Measurements from ENCODE around the gene PNMA1.

PNMA1 gene

DNA sequence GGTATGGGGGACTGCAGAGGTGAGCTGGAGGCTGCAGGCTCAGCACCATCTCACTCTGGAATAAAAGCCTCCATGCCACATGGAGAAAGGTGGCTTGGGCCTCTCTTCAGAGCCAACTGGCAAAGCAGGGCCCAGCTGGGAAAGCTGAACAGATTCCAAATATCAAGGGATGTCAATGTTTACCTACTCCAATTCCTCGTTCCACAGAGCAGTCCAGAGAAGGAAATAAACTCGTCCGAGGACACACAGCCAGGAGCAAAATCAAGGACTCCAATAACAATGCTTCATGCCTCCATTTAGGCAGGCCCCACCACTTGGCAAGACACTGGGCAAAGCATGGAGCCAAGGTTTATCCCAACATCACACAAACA is 36.3 kb upstream of the PNMA1 start:
- DNase-seq (ENCODE audit: low read depth), result no peak

DNA sequence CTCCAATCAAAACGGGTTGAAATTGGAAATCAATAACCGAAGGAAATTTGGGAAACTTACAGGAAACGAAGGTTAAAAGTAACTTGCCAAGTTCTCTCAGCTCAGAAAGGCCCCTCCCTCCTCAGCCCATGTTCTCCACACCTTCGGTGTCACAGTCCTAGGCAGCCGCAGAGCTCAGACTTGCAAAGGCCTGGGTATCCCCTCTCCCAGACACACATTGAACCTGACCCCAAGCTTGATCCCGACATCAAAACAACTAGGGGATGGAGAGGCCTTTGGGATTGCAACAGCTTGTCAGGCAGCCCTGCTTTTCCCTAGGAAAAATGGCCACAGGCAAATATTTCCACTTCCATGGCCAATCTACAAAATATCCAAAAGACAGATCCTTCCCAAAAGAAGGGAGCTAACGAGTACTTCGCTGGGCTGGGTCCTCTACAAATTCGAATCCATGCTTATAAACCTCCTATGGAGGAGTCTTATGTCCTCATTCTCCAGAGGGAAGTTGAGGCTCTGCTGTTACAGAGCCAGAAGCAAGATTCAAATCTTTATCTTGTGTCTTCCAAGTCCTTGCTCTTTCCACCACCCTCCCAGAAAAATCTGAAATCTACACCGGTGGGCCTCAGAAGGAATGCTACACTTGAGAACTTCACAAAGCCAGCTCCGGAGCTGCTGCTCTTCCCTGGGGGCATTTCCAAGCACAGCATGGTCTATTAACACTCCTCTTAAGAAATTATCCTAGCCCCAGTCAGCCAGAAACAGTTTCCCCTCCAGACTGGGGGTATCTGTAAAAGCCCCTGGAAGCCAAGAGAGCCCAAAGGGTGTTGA is 35.7 kb upstream of the PNMA1 start:
- DNase-seq (ENCODE audit: low read depth), result no peak

DNA sequence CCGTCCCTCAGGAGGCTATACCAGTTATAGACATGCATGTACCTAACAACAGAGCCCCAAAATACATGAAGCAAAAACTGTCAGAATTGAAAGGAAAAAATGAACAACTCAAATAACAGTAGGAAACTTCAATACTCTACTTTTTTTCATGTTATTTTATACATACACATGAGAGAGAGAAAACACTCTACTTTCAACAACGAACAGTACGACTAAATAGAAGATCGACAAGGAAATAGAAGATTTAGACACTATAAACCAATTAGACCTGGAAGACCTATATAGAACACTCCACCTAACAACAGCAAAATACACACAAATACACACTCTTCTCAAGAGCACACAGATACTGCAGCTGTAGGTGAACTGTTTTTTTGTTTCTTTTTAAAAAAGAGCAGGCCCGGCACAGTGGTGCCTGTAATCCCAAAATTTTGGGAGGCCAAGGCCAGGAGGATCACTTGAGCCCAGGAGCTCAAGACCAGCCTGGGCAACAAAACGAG is 34.7 kb upstream of the PNMA1 start:
- DNase-seq (ENCODE audit: low read depth), result no peak

DNA sequence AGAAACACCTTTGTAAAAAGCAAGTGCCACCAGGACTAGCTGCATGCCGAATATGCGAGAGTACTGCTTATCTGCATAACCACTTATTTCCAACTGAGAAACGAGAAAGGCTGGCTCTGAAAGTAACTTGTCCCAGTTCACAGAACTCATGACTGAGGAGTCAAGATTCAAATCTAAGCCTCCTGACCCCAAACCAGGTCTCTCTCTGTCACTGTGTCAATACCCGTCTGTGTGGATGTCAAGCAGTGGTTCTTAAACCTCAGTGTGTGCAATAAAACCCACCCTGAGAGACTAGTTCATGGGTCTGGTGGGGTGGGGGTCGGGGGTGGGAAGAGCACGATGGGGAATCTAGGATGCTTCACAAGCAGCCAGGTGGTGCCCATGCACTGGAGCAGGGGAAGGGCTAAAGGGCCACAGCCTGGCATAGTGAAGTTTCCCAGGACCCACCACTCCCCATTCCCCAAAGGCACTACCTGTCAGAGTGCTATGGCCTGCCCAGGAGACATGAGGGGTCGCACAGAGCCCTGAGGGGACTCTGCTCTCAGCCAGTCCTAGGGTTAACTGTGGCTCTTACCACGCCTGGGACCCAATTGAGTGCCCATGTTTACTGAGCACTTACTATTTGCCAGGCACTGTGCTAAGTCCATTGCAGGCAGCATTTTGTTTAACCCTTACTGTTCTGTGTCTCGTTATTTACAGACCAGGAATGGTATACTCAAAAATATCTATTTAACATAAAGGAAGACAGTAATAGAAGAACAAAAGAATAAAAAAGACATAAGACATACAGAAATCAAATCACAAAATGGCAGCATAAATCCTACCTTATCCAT is 33.4 kb upstream of the PNMA1 start:
- DNase-seq (ENCODE audit: low read depth), result no peak

DNA sequence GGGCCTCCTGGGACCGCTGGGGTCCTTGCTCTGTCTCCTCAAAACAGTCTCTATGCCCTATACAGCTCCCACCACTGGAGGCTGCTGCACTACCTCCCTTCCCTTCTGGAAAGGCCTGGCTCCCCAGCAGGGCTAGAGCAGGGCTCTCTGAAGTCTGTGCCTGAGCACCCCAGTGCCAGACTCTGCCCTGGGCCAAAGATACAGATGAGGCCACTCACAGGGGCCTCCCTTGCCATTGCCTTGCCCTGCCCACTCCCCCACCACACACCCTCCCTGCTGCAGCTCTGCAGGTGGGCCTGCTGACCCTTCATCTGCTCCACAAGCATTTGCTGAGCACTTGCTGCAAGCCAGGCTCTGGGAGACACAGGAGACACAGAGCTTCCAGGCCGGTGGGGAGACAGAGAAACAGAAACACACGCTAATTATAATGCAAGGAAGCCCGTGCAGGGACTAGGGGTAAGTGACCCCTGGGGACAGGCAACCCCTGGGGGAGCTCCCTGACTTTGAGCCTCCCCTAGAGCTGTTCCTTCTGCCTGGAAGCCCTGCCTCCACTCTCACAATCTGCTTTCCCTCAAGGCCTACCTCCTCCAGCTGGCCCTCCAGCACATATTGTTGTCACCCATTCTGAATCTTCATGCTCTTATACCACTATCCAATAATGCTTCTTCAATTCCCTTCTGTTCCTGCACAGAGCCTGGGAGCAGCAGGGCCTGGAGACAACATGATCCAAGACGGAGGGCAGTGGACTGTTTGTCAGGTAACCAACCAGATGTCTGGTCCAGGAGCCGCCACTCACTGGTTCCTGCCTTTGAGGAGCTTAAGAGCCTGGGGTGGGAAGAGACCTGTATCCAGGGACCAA is 32.6 kb upstream of the PNMA1 start:
- no peak for DNase-seq (ENCODE audit: low read depth)

DNA sequence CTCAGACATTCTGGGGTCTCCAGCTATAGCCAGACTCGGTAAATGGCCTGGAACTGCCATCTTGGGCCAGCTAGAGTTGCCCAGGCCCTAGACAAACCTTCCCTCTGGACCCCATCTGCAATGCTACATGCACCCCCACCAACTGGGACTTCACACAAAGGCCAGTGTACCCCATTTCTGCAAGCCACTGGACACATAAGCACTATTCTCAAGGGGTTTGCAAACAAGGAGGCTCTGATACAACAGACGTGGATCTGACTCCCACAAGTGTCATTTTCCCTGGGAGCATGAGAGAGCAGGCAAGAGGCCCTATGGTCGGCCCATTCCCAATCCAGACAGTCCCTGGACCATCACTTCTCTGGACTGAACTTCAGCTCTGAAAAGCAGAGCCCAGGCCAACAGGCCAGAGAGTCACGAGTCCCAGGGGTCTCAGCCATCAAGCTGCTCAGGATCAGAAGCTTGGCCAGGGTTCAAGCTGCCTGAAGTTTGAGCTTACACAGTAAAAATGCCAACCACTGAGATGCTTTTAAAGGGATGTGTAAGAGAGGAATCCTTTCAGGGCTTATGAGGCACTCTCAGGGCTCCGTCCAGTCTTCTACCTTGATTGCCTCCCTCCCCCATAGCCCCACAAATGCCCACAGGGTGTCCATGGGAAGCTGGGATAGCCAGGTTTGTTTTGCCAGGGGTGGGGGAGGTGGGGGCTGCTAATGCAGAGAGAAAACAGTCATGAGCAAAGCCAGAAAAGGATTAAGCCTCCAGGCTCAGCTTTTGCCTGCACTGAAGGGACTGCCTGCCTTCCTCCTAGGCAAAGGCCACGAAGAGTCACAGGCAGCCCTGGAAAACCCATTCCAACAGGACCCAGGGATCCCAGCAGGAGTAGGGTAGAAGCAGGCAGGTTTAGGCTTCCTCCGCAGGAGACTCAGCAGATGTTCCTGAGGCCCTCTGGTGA is 31.7 kb upstream of the PNMA1 start:
- DNase-seq (ENCODE audit: low read depth), result no peak

DNA sequence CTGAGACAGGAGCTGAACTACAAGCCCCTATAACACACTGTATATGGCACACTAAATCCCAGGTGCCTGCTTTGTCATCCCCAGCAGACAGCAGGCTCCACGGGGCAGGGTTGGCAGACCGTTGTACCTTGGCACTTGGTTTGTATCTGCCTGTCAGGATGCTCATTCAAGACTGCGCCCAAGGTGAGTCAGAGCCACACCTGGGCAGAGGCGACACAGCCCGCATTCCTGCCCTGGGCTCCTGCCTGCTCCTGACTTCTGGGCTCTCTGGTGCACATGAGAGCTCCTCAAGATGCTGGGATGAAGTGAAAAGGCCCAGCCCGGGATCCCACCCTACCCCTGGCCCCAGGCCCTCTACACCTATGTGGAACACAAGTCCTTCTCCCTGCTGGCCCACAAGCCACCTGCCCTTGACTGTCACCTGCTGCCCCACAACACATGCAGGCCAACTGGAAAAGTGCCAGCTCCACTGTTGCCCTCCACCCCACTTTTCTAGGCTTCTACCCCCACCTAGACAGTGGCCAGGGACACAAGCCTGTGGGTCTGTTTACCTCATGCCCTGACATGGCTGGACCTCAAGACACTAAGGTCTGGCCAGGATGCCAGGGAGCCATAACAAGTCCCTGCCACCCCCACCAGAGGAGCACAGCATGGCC is 30.8 kb upstream of the PNMA1 start:
- DNase-seq (ENCODE audit: low read depth), result no peak

DNA sequence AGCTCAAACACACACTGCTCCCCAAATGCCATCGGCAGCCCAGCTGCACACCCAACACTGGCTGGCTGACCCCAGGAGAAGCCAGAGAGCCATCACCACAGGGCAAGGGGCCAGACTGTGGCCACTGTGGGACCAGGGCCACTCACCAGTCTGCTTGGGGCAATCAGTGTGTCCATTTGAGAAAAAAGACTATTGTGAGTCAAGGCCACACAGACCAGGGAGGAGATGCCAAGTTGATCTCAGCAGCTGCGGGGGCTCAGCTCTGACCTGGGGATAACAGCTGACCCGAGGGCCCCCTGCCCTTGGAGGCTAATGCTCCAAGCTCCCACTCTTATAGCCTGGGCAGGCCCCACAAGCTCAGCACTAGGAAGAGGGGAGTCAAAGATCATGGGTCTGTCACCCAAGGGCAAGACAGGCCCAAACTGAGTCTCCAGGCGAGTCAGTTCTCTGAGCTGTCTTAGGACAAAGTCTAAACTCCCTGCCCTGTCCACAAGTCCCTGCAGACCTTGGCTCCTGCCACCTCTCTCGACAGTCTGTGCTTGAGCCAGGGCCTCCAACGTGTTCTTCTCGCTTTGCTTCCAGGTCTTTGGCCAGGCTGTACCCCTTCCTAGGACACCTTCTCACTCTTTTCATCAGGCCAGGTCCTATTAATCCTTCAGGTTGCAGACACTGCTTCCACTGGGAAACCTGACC is 30.1 kb upstream of the PNMA1 start:
- DNase-seq (ENCODE audit: low read depth), result no peak

DNA sequence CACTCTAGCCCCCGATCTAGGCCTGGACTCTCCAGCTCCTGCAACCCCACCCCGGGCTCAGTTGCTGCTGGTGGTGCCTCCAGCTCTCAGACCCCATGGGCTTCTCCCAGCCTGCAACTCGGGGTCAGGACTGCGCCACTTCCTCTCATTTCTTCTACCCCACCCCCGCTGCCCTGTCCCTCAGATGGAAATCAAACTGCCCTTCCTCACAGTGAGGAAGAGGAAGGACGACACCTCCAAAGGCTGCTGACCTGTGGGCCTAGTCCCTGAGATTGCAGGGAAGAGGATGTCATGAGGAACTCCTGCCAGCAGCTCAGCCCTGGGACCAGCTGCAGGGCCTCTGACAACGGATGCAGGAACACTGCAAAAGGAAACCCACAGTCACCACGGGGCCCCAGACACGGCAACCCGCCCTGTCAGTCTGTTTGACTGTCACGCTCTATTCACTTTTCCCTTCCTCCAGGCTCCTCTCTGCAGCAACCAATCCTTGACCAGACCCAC is 29.3 kb upstream of the PNMA1 start:
- DNase-seq (ENCODE audit: low read depth), result no peak

DNA sequence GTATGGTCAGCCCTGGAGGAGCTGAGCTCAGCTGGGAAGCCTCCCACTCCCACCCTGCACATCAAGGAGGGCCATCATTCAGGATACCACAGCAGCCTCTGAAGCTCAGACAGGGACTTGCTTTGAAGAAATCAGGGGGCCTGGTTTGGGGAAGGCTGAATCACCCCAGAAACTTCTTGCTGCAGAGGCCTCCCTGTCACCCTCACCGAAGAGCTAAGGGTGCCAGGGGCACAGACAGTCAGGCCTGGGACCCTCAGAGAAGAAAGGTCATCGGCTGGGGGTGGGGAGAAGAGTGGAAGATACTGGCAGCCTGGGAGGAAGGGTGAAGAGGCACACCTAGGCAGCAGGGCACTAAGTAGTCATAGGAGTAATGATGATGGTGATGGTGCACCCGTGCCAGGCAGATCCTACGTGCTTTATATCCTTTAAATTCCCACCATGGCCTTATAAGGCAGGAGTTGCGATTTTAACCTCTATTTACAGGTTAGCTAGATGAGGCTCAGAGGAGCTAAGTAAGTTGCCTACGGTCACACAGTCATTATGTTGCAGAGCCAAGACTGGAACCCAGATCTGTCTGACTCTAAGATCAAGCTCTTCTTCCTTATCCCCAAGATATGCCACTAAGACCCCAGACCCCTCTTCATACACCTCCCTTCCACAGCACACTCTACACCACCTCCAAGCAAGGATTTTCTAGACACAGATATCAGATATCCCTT is 28.5 kb upstream of the PNMA1 start:
- no peak for DNase-seq (ENCODE audit: low read depth)

DNA sequence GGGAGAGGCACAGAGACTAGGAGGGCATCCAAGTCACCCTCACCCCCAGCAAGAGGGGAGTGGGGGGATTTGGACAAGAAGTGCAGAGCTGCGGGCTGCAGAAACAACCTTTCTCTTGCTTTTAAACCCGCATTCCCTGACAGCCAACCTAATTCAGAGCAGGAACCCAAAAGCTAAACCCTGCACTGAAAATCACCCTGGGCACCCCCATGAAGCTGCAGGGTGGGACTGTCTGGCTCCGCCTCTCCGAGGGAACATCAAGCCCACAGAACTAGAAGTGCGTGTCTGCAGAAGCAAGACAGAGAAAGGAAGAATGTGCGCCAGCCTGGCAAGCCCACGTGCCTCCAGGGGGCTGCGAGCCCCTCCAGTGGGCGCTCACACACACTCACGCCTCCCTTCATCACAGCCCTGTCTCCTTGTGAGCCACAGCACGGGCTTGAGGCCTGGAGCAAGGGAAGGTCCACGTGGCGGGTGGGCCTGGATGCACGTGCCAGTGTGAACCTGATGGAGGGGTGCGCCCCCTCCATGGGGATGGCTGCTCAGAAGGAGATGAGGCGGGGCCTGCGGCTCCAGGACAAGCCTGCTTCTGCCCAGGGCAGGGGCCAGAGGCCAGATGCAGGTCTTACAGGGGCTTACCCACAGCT is 27.8 kb upstream of the PNMA1 start:
- no peak for DNase-seq (ENCODE audit: low read depth)

DNA sequence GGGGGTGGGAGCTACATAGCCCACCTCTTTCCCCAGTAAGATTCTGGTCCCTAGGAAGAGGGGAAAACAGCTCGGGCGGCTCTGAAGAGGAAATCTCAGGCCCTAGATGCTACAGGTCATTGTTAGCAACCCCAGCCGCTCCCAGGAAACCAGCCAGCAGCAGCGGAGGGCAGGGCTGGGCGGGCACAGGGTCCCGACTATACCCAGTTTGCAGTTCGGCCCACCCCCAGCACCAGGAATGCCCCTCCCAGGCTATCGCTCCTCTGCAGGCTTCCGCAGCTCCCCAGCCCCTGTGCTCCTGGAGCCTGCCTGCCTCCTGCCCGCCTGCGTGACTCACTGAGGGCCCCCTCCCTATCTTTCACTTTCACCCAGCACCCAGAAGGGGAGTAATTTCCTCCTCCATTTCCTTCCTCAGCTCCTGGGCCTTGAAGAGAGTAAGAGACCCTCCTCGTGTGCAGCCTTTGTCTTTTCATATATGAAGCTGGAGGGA is 27.2 kb upstream of the PNMA1 start:
- peak; percentile 43 for DNase-seq (ENCODE audit: low read depth)

DNA sequence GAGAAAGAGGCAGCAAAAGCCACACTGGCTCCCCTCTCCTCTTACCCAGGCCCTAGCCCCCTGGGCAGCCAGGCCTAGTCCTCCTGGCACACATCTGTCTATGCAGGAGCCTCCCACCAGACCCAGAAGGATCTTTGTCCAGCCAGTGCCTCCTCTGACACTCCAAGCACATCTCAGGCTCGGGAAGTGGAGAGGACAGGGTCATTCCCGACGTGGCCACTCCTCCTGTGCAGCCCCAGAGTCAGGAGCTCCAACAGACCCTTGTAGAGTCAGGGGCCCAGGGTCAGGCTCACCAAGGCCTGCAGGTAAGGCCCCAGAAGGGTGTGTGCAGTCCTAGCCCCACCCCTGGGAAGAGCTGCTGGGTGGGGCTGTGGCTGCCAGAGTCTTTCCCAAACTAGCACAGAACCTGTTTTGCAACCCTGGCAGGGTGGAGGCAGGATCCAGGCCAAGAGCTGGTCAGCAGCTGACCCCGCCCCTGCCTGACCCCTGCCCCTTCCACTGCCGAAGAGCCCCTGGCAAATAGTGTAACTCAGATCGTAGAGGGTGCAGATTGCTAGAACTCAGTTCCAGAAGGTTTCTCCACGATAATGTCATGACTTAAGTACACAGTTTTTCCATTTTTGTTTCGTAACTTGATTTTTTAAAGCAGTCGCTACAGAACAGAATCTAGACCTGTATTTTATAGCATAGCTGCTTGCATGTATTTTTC is 26.6 kb upstream of the PNMA1 start:
- DNase-seq (ENCODE audit: low read depth), result peak; percentile 55

DNA sequence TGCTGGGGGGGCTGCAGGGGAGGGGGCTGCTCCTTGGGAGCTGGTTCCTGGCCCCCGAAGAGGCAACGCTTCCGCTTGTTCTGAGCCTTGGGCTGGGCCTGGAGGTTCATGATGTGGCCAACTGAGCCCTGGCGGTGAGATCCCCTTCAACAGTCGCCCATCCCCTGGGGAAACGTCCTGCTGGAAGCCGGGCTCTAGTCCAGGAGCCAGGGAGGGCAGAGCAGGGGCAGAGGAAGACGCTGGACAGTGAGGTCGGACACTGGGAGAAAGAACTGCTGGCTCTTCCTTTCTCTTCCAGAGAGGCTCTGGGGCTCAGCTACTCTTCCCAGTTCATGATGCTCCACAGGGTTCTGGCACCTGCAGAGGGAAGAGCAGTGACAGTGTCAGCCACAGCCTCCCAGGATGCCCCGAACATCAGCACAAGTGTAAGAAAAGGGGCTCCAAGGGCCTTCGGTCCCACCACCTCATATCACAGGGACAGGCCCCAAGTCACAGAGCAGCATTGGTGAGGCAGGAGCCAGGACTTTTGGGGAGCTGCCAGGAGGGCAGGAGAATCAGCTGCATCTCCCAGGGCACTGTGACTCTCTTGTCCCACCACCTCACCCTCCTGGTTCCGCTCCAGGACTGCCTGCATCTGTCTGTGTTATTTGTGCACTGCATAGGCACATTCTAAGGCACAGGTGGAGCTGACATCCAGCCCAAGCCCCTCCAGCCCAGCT is 25.9 kb upstream of the PNMA1 start:
- DNase-seq (ENCODE audit: low read depth), result no peak

DNA sequence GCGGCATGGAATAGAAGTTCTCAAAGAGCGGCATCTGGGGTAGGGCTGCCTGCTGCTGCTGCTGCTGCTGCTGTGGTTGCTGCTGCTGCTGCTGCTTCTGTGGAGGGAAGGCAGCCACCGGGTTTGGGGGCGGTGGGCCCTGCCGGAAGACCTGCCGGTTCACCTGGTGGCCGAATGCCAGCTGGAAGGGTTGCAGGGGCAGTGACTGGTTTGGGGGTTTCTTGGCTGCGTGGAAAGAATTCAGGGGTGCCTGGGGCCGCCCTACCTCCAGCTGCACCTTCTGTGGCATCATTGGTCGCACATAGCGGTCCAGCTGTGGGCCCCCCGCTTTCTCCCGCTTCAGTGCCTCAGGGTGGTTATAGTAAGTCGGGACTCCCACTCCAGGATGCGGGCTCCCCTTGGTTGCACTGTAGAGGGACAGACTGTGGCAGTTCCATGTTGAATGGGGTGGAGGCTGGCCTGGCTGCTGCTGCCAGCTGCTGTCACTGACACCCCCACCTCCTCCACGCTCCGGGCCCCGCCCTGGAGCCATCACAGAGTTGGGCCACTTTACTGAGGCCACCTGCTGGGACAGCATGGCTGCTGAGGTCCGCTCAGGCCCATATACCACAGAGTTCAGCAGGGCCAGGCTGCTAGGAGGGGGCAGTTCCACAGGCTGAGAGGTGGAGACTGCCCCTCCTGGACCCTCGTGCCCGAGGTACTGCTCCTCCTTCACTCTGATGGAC is 25.2 kb upstream of the PNMA1 start:
- no peak for DNase-seq (ENCODE audit: low read depth)

DNA sequence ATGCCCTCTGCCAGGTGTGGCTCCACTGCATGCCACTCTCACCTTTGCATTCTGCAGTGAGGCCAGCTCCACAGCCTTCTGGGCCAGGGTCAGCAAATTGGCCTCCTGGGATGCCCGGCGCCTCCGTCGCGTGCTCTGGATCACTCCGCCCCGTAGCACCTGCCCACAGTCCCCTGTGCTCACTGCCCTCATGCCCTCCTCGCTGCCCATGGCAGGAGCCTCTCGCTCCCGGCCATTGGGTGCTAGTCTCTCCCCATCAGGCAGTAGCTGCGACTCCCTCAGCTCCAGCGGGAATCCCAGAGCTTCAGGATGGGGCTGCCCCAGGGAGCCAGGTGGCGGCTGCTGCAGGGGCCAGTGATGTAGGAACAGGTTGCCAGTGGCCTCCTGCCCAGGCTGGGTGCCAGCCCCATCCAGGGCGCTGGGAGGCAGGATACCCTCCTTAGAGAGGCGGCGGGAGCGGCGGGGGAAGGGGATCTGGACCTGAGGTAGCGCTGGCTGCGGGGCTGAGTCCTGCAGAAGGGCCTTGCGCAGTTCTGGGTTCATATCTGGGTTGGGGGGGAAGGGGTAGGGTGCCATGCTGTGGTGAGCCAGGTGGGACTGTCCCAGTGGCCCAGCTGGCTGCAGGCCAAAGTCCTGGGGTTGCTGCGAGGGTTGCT is 24.5 kb upstream of the PNMA1 start:
- DNase-seq (ENCODE audit: low read depth), result no peak

All from fibroblast of the conjunctiva (primary cell).